Spleen (tissue), 7 donors: ENCODE results near the gene MAP2K5.

Source experiments
- POLR2AphosphoS5 ChIP-seq, 3 donors: sonication (generic); formaldehyde crosslinking; IDR thresholded peaks; one replicate each; pipeline ENCODE4 v1.5.1; 2017; ENCODE audit warnings: antibody characterized with exemption in 3 of 3
- TF ChIP-seq, protein P1 (sequence below), 11 experiments: fragments of 200-600 bp in 7 of 11; fragments of 450-650 bp in 4 of 11; sonication (generic) in 4 of 11; IDR thresholded peaks in 8 of 11; conservative IDR thresholded peaks in 3 of 11; 1 replicate in 7 of 11; 2 replicates in 4 of 11; pipeline versions ENCODE4 v1.4.0 to v1.8.0; 2016 to 2021; ENCODE audit warnings: antibody characterized with exemption in 11 of 11, inconsistent platforms in 4 of 11, mild to moderate bottlenecking in 1 of 11
- donor health status: DM: no; HTN: no; CAD: no; lungs with moderate emphysema.
- donor health status: DM: no; HTN: no; CAD: no.
- donor health status: DM: no; HTN: no; CAD: no.

DNA sequence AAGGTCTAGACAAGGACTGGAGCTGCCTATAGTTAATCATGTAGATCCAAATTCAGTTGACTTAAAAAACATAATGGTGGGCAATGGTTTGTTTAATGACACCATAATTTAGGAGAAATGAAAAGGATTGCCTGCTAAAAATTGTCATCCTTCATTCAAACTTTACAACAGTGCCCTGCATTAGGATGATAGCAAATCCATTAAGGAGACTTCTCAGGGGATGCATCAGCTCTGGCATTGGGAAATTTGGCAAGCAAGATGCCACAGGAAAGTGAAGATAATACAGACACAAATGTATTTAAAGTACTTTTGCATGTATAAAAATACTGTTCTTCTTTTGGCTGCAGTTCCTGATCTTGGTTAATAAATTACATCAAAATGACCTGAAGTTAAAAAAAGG is 189.7 kb downstream of the MAP2K5 start:
- no peak for TF ChIP-seq POLR2AphosphoS5 (IDR thresholded peaks at IDR 0.05)
- TF ChIP-seq, protein P1, sequence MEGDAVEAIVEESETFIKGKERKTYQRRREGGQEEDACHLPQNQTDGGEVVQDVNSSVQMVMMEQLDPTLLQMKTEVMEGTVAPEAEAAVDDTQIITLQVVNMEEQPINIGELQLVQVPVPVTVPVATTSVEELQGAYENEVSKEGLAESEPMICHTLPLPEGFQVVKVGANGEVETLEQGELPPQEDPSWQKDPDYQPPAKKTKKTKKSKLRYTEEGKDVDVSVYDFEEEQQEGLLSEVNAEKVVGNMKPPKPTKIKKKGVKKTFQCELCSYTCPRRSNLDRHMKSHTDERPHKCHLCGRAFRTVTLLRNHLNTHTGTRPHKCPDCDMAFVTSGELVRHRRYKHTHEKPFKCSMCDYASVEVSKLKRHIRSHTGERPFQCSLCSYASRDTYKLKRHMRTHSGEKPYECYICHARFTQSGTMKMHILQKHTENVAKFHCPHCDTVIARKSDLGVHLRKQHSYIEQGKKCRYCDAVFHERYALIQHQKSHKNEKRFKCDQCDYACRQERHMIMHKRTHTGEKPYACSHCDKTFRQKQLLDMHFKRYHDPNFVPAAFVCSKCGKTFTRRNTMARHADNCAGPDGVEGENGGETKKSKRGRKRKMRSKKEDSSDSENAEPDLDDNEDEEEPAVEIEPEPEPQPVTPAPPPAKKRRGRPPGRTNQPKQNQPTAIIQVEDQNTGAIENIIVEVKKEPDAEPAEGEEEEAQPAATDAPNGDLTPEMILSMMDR (IDR thresholded peaks at IDR 0.05 in 8 of 11, conservative IDR thresholded peaks at IDR 0.05 in 3 of 11), result no peak
